H1 (cell line): Measurements from ENCODE around the gene CNPY2. TPM values are rescaled to one million over a fixed set of nuclear protein-coding genes. Genes with fewer than 3 reads are reported as not detected.
"Not testable (repeated sequence)": the region's sequence is repeated elsewhere in the genome, so short reads cannot be mapped to it uniquely, and the experiment has no call there.

Experiments used
- CTCF ChIA-PET: fragments of 300-600 bp; sonication (Branson Sonifier 250); formaldehyde crosslinking; loops from one replicate; lab custom pipeline; 2021; ENCODE audit not compliant: partially characterized antibody; lab: Charles Lee
- POLR2A ChIA-PET: fragments of 300-600 bp; sonication (Branson Sonifier 250); formaldehyde crosslinking; loops from one replicate; lab custom pipeline; 2021; ENCODE audit warnings: inconsistent platforms; ENCODE audit not compliant: partially characterized antibody; lab: Charles Lee
- DNase-seq, 2 experiments: peaks; one replicate each; pipeline versions ENCODE4 v3.0.0 to v3.0.0-alpha.2; 2010 to 2022; ENCODE audit warnings: low spot score in 2 of 2, low read depth in 1 of 2, mixed read lengths in 1 of 2
- FAIRE-seq: peaks from 2 replicates; lab custom pipeline; 2011; peaks lifted over from hg19 to GRCh38; lab: Jason Lieb, UNC
- H2AFZ ChIP-seq: 2 replicates; pipeline ENCODE4 v1.8.1; 2012; ENCODE audit warnings: low read length, inconsistent platforms
- H2AK5ac ChIP-seq: 2 replicates; pipeline ENCODE4 v1.6.1; 2013; ENCODE audit warnings: low read depth, low read length
- H2BK120ac ChIP-seq: replicated peaks from 2 replicates; pipeline ENCODE3; 2013; ENCODE audit warnings: low read depth, low read length, inconsistent platforms
- H2BK12ac ChIP-seq: 2 replicates; pipeline ENCODE4 v1.6.1; 2013; ENCODE audit warnings: low read depth, low read length
- H2BK15ac ChIP-seq: 2 replicates; pipeline ENCODE4 v1.6.1; 2013; ENCODE audit warnings: low read length
- H2BK20ac ChIP-seq: 2 replicates; pipeline ENCODE4 v1.6.1; 2013; ENCODE audit warnings: low read length
- H2BK5ac ChIP-seq: 2 replicates; pipeline ENCODE4 v1.6.1; 2013; ENCODE audit warnings: low read depth, low read length
- H3K14ac ChIP-seq: 2 replicates; pipeline ENCODE4 v1.6.1; 2013; ENCODE audit warnings: inconsistent platforms; ENCODE audit not compliant: insufficient read length
- H3K18ac ChIP-seq: 2 replicates; pipeline ENCODE4 v1.6.1; 2013; ENCODE audit warnings: low read length; ENCODE audit errors: extremely low read depth
- H3K23ac ChIP-seq: 2 replicates; pipeline ENCODE4 v1.6.1; 2013; ENCODE audit warnings: inconsistent platforms; ENCODE audit not compliant: insufficient read length
- H3K23me2 ChIP-seq: 2 replicates; pipeline ENCODE4 v1.6.1; 2013; ENCODE audit warnings: low read depth, low read length
- H3K27ac ChIP-seq: 2 replicates; pipeline ENCODE4 v1.6.1; 2011; ENCODE audit warnings: low read depth, low read length, inconsistent platforms
- H3K27me3 ChIP-seq, 4 experiments: replicated peaks in 1 of 4; 1 replicate in 1 of 4; 2 replicates in 3 of 4; pipeline versions ENCODE4 v1.6.1 to v1.8.1; 2011 to 2013; ENCODE audit warnings: low read length in 3 of 4, mild to moderate bottlenecking in 3 of 4, inconsistent platforms in 2 of 4, mixed read lengths in 2 of 4, moderate library complexity in 1 of 4; ENCODE audit not compliant: control insufficient read depth in 3 of 4, insufficient read depth in 3 of 4; ENCODE audit errors: extremely low read depth in 1 of 4
- H3K36me3 ChIP-seq, 4 experiments: 2 replicates each; pipeline versions ENCODE4 v1.6.1 to v1.8.1; 2011 to 2013; ENCODE audit warnings: mild to moderate bottlenecking in 4 of 4, low read length in 3 of 4, moderate library complexity in 2 of 4, control low read depth in 1 of 4, inconsistent platforms in 1 of 4; ENCODE audit not compliant: insufficient read depth in 4 of 4, control insufficient read depth in 2 of 4
- H3K4ac ChIP-seq: replicated peaks from 2 replicates; pipeline ENCODE3; 2013; ENCODE audit warnings: low read length, low read depth, mixed read lengths, inconsistent platforms; ENCODE audit not compliant: insufficient read length
- H3K4me1 ChIP-seq, 4 experiments: replicated peaks in 1 of 4; 1 replicate in 1 of 4; 2 replicates in 3 of 4; pipeline versions ENCODE4 v1.6.1 to v1.8.1; 2011 to 2013; ENCODE audit warnings: low read length in 3 of 4, inconsistent platforms in 2 of 4, mixed read lengths in 1 of 4; ENCODE audit not compliant: insufficient read depth in 4 of 4, control insufficient read depth in 3 of 4
- H3K4me2 ChIP-seq, 2 experiments: 2 replicates each; pipeline versions ENCODE4 v1.6.1 to v1.8.1; 2011 to 2013; ENCODE audit warnings: low read depth in 2 of 2, low read length in 2 of 2, control low read depth in 1 of 2, inconsistent platforms in 1 of 2, mild to moderate bottlenecking in 1 of 2; ENCODE audit not compliant: insufficient read depth in 1 of 2
- H3K4me3 ChIP-seq, 4 experiments: fragments of 200-600, 300-600 bp in 1 of 4; sonication (generic), shearing (Covaris generic), sonication (Bioruptor Twin) in 1 of 4; 2 replicates each; pipeline versions ENCODE4 v1.5.1 to v1.8.1; 2011 to 2016; ENCODE audit warnings: low read length in 4 of 4, low read depth in 3 of 4, control low read depth in 2 of 4, inconsistent platforms in 2 of 4, mild to moderate bottlenecking in 2 of 4, mixed read lengths in 1 of 4, moderate library complexity in 1 of 4; ENCODE audit not compliant: insufficient read depth in 2 of 4; ENCODE audit errors: extremely low read depth in 1 of 4
- H3K56ac ChIP-seq: replicated peaks from 2 replicates; pipeline ENCODE3; 2013; ENCODE audit warnings: low read depth, mild to moderate bottlenecking, mixed read lengths, low read length, inconsistent platforms; ENCODE audit not compliant: insufficient read length
- H3K79me1 ChIP-seq: 2 replicates; pipeline ENCODE4 v1.6.1; 2013; ENCODE audit warnings: low read depth, low read length, control low read depth
- H3K79me2 ChIP-seq, 2 experiments: 2 replicates each; pipeline versions ENCODE4 v1.6.1 to v1.8.1; 2012 to 2013; ENCODE audit warnings: low read length in 2 of 2, mild to moderate bottlenecking in 2 of 2, inconsistent platforms in 1 of 2; ENCODE audit not compliant: insufficient read depth in 2 of 2, control insufficient read depth in 1 of 2
- H3K9ac ChIP-seq, 4 experiments: replicated peaks in 1 of 4; 1 replicate in 1 of 4; 2 replicates in 3 of 4; pipeline versions ENCODE4 v1.6.1 to v1.8.1; 2011 to 2013; ENCODE audit warnings: low read depth in 3 of 4, low read length in 3 of 4, control low read depth in 2 of 4, mild to moderate bottlenecking in 2 of 4, moderate library complexity in 2 of 4, inconsistent platforms in 1 of 4; ENCODE audit errors: extremely low read depth in 1 of 4
- H3K9me3 ChIP-seq, 2 experiments: 2 replicates each; pipeline versions ENCODE4 v1.6.1 to v1.8.1; 2012 to 2013; ENCODE audit warnings: mild to moderate bottlenecking in 2 of 2, moderate library complexity in 2 of 2, control low read depth in 1 of 2, inconsistent platforms in 1 of 2, low read depth in 1 of 2, low read length in 1 of 2, mixed read lengths in 1 of 2; ENCODE audit not compliant: insufficient read depth in 2 of 2
- H4K20me1 ChIP-seq, 2 experiments: replicated peaks in 1 of 2; 2 replicates each; pipeline versions ENCODE3 to v1.8.1; 2011 to 2013; ENCODE audit warnings: inconsistent platforms in 2 of 2, low read length in 2 of 2, mild to moderate bottlenecking in 1 of 2; ENCODE audit not compliant: insufficient read depth in 2 of 2, control insufficient read depth in 1 of 2
- H4K5ac ChIP-seq: 2 replicates; pipeline ENCODE4 v1.6.1; 2013; ENCODE audit warnings: low read length, low read depth, mixed read lengths, inconsistent platforms; ENCODE audit not compliant: insufficient read length
- H4K8ac ChIP-seq: 2 replicates; pipeline ENCODE4 v1.8.0; 2013; ENCODE audit warnings: mild to moderate bottlenecking, moderate library complexity, low read length, inconsistent platforms; ENCODE audit not compliant: insufficient read depth; ENCODE audit errors: extremely low read depth
- H4K91ac ChIP-seq: replicated peaks from 2 replicates; pipeline ENCODE3; 2013; ENCODE audit warnings: low read length, mixed read lengths, inconsistent platforms; ENCODE audit not compliant: insufficient read length
- CEBPB ChIP-seq: IDR thresholded peaks from 2 replicates; pipeline ENCODE4 v1.6.1; 2012; ENCODE audit warnings: low read depth, low read length
- WGBS, 2 experiments: shearing (Covaris generic) in 1 of 2; methylation state at CpG; one replicate each; pipeline versions ENCODE4 v1.1.6 to v1.1.7; 2013 to 2015; ENCODE audit warnings: low lambda C conversion rate in 2 of 2, mixed read lengths in 2 of 2, inconsistent platforms in 1 of 2, low coverage in 1 of 2, missing lambda C conversion rate in 1 of 2; ENCODE audit not compliant: insufficient replicate concordance in 2 of 2, insufficient coverage in 1 of 2, insufficient read length in 1 of 2; ENCODE audit errors: extremely low coverage in 1 of 2, missing lambda C conversion rate in 1 of 2; 5-methylcytosine and 5-hydroxymethylcytosine counted together
- polyA plus RNA-seq, 7 experiments: library from polyadenylated mRNA; depleted of rRNA in 3 of 7; stranded (reverse) in 5 of 7; unstranded in 2 of 7; fragments of >200 nt in 5 of 7; fragments of 200-250 nt in 2 of 7; gene quantifications; 1 replicate in 5 of 7; 2 replicates in 1 of 7; 4 replicates in 1 of 7; pipeline versions ENCODE4 v1.2.1 to v1.2.3, GENCODE V29; 2011 to 2013; ENCODE audit warnings: missing spikeins in 2 of 7, mixed read lengths in 2 of 7
- total RNA-seq: library from RNA; stranded (reverse); fragmentation: NEBNext Ultra II Directional; extraction: Animal tissue kit (Norgen Biotek cat#: 25700); gene quantifications from 2 replicates; pipeline ENCODE4 v1.2.1, GENCODE V29; 2021

The CNPY2 gene
- total and polyA plus RNA-seq, 2 of the 8 experiments (the other 6 are each of a cell fraction or from before 2014, with no cell fraction given): 203 to 281 TPM

DNA sequence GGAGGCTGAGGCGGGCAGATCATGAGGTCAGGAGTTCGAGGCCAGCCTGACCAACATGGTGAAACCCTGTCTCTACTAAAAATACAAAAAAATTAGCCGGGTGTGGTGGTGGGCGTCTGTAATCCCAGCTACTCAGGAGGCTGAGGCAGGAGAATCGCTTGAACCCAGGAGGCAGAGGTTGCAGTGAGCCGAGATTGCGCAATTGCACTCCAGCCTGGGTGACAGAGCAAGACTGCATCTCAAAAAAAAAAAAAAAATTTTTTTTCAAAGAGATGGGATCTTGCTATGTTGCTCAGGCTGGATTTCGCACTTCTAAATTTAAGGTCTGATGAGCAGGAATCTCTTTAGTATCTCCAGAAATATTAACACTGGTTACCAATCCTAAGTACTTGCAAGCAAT, 5.8 kb upstream of the CNPY2 start:
- not testable (repeated sequence) for H3K4me3 ChIP-seq, H2AFZ ChIP-seq, H3K4ac ChIP-seq, H4K5ac ChIP-seq, H2BK12ac ChIP-seq, H3K4me2 ChIP-seq, H2AK5ac ChIP-seq, H3K4me1 ChIP-seq, H3K18ac ChIP-seq, H4K91ac ChIP-seq, H3K27me3 ChIP-seq, H3K9ac ChIP-seq, H3K56ac ChIP-seq, H3K79me1 ChIP-seq, H3K79me2 ChIP-seq, H3K27ac ChIP-seq, DNase-seq, H4K8ac ChIP-seq, FAIRE-seq, H4K20me1 ChIP-seq, H2BK5ac ChIP-seq, H3K9me3 ChIP-seq, H3K23me2 ChIP-seq, H2BK15ac ChIP-seq, H3K23ac ChIP-seq, H2BK20ac ChIP-seq, H2BK120ac ChIP-seq, H3K14ac ChIP-seq
- ChIA-PET POLR2A (interaction anchor here (0.6 to 2.1 kb wide), 8 partner anchors 11 to 364 kb away, joined by 3 to 8 read pairs (median 4); partner anchors contain the start of genes IL23A and PAN2), CTCF (interaction anchor here (0.7 to 2.1 kb wide), 3 partner anchors 25 to 336 kb away, joined by 3 to 8 read pairs (median 3); no protein-coding TSS in a partner anchor)
- peak; percentile 60; the same call in 1 of the 2 replicates for TF ChIP-seq CEBPB
- peaks cover 2 to 15% (median 6%) of the 10 kb centered on the region in 4 experiments; a peak in 6 of 8 replicates for H3K36me3 ChIP-seq
- 91% methylated on average over 8 of the region's 8 CpGs; no CpG with 5 or more reads in 1 of the 2 experiments for WGBS, 2 experiments
